ENCODE data around the gene BCL6. TPM values are rescaled to one million over a fixed set of nuclear protein-coding genes. Genes with fewer than 3 reads are reported as not detected.

BCL6 gene
- total RNA-seq, 1 experiment from 2014 or later, result 569 TPM

DNA sequence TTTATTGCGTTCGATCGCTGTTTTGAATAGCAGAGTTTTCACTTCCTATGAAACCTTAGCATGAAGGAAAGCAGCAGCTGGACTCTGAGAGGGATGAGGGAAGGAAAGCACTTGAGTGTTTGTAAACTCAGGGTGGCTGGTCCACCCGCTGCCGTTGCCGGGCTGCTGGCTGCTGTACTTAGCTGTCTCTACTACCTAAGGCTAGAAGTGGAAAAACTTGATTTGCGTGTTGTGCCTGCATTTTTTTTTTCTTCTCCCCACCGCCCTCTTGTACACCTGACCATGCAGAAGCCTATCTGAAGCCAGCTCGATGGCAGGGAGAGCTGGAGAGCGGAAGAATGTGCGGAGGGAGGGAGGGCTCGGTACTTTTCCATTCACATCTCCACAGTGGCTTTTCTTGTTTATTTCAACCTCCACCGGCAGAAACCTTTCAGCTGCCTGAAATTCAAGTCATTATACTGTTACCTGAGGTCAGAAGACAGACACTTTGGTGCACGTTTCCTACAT lies 4.8 kb upstream of the BCL6 start:
- Histone ChIP-seq H3K9me2 (replicated peaks; ENCODE audit: insufficient read depth, low read length) (no peaks in the 10 kb centered on the region), H3K27ac (ENCODE audit: low read length) (peak overlapping the region; percentile 98), H3K9ac (ENCODE audit: low read length) (peak overlapping the region; percentile 97), H2AFZ (ENCODE audit: low read length) (peak overlapping the region; percentile 11; the same call in 1 of the 2 replicates), H3K79me2 (ENCODE audit: low read length) (peaks cover 9% of the 10 kb centered on the region), H3K4me3 (ENCODE audit: low read length) (peak overlapping the region; percentile 54), H3K4me1 (ENCODE audit: low read length) (peaks cover 60% of the 10 kb centered on the region), H3K36me3 (ENCODE audit: insufficient read depth, low read length) (no peaks in the 10 kb centered on the region), H3K4me2 (ENCODE audit: low read depth, low read length, poor library complexity, severe bottlenecking) (peak overlapping the region; percentile 93), H4K20me1 (ENCODE audit: insufficient read depth, low read depth, low read length) (no peaks in the 10 kb centered on the region), H3K27me3 (ENCODE audit: low read length) (no peaks in the 10 kb centered on the region), H3K9me3 (ENCODE audit: low read length) (no peaks in the 10 kb centered on the region)
- DNase-seq, result peak; percentile 89

DNA sequence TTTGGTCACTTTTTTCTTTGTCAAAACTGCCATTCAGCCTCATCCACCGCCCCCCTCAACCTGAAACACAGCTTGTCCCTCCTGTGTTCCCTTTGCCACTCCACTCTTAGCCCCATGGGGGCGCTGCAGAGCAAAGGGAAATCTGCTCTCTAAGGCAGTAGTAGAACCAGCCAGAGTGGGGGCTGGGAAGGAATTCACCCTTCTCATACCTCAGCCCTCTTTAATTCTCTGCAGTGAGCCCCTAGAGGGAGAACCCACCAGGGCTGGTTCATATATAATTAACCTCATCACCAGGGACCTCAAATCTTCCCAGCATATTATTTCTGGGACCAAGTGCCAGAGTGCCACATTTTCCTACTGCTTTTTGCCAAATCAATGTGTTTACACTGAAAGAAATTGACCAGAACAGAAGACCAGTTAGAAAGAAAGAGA lies 2.8 kb upstream of the BCL6 start:
- peaks cover 29% of the 10 kb centered on the region for H3K79me2 ChIP-seq (ENCODE audit: low read length)
- no peak overlapping the region for H2AFZ ChIP-seq (ENCODE audit: low read length)
- DNase-seq, result peak; percentile 100
- no peaks in the 10 kb centered on the region for H3K9me3 ChIP-seq (ENCODE audit: low read length)
- H3K4me3 ChIP-seq (ENCODE audit: low read length), result peak overlapping the region; percentile 2; the same call in 1 of the 2 replicates
- H3K9me2 ChIP-seq (replicated peaks; ENCODE audit: insufficient read depth, low read length), result no peaks in the 10 kb centered on the region
- peaks cover 18% of the 10 kb centered on the region for H3K36me3 ChIP-seq (ENCODE audit: insufficient read depth, low read length)
- H3K27me3 ChIP-seq (ENCODE audit: low read length), result no peaks in the 10 kb centered on the region
- H3K27ac ChIP-seq (ENCODE audit: low read length), result peak overlapping the region; percentile 98
- peak overlapping the region; percentile 93 for H3K4me2 ChIP-seq (ENCODE audit: low read depth, low read length, poor library complexity, severe bottlenecking)
- no peaks in the 10 kb centered on the region for H4K20me1 ChIP-seq (ENCODE audit: insufficient read depth, low read depth, low read length)
- peak overlapping the region; percentile 97 for H3K9ac ChIP-seq (ENCODE audit: low read length)
- H3K4me1 ChIP-seq (ENCODE audit: low read length), result peaks cover 60% of the 10 kb centered on the region

DNA sequence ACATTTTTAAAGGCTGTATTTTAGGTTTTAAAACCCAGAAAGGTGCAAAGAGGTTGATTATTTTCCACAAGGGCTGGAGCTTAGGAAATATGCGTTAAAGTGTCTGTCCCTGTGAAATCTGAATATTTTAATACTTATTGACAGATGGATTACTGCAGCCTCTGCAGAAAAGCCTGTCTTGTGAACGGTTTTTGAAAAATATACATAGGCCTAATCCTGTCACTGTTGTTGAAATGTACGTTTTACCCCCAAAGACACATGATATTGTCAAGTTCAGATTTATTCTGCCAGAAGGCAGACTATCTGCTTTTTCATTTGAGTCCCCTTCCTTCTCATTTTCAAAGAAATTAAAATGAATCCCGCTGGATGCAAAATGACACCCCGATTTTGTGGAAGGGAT lies 2.2 kb upstream of the BCL6 start:
- Histone ChIP-seq H3K4me2 (ENCODE audit: low read depth, low read length, poor library complexity, severe bottlenecking) (peak overlapping the region; percentile 93), H3K36me3 (ENCODE audit: insufficient read depth, low read length) (peaks cover 24% of the 10 kb centered on the region), H3K9me2 (replicated peaks; ENCODE audit: insufficient read depth, low read length) (no peaks in the 10 kb centered on the region), H3K9ac (ENCODE audit: low read length) (peak overlapping the region; percentile 97), H2AFZ (ENCODE audit: low read length) (no peak overlapping the region), H3K27ac (ENCODE audit: low read length) (peak overlapping the region; percentile 98), H3K27me3 (ENCODE audit: low read length) (no peaks in the 10 kb centered on the region), H3K4me3 (ENCODE audit: low read length) (peak overlapping the region; percentile 49), H3K4me1 (ENCODE audit: low read length) (peaks cover 66% of the 10 kb centered on the region), H4K20me1 (ENCODE audit: insufficient read depth, low read depth, low read length) (no peaks in the 10 kb centered on the region), H3K9me3 (ENCODE audit: low read length) (no peaks in the 10 kb centered on the region), H3K79me2 (ENCODE audit: low read length) (peaks cover 34% of the 10 kb centered on the region)
- DNase-seq, result peak; percentile 73

DNA sequence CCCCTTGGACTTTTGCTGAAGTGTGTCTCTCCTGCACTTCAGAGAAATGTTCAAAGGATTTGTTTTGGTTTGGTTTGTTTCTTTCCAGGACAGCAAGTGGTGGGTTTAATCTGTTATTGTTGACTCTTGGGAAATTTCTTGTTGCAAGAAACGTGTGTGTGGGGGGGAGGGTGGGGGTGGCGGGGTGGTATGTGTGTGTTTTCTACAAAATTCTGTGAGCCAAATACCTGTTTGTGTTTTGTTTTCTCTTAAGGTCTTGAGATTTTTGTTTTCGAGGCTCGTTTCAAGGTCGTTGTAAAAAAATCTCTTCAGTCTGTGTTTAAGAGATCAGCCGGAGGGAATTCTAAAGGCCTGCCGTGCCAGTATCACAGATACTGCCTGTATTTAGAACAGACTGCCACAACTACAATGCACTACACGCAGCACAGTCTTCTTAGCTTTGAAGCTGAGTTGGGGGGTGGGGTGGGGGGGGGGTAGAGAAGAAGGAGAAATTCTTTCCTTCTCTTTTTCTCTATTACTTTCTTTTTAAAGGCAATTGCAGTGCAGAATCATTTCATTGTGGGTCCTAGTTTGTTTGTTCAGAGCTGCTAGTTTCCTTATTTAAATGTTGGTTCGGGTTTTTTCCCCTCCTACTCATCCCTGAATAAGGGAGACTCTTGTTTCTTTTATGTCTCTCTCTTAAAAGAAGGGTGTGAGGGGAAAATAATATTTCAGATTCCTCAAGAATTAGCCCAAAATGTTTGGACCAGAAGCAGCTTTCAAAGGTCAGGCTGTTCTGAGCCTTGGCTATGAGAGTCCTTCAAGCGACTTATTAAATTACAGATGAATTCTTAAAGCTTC lies 1.4 kb upstream of the BCL6 start:
- no peaks in the 10 kb centered on the region for H3K9me3 ChIP-seq (ENCODE audit: low read length)
- peak overlapping the region; percentile 97 for H3K9ac ChIP-seq (ENCODE audit: low read length)
- peak; percentile 81 for DNase-seq
- H3K9me2 ChIP-seq (replicated peaks; ENCODE audit: insufficient read depth, low read length), result no peaks in the 10 kb centered on the region
- no peak overlapping the region for H2AFZ ChIP-seq (ENCODE audit: low read length)
- H4K20me1 ChIP-seq (ENCODE audit: insufficient read depth, low read depth, low read length), result peaks cover 3% of the 10 kb centered on the region; the same call in 1 of the 2 replicates
- H3K36me3 ChIP-seq (ENCODE audit: insufficient read depth, low read length), result peaks cover 32% of the 10 kb centered on the region
- H3K4me2 ChIP-seq (ENCODE audit: low read depth, low read length, poor library complexity, severe bottlenecking), result peak overlapping the region; percentile 93
- peaks cover 43% of the 10 kb centered on the region for H3K79me2 ChIP-seq (ENCODE audit: low read length)
- H3K27me3 ChIP-seq (ENCODE audit: low read length), result no peaks in the 10 kb centered on the region
- H3K4me3 ChIP-seq (ENCODE audit: low read length), result peak overlapping the region; percentile 85
- peaks cover 73% of the 10 kb centered on the region for H3K4me1 ChIP-seq (ENCODE audit: low read length)
- H3K27ac ChIP-seq (ENCODE audit: low read length), result peak overlapping the region; percentile 98

DNA sequence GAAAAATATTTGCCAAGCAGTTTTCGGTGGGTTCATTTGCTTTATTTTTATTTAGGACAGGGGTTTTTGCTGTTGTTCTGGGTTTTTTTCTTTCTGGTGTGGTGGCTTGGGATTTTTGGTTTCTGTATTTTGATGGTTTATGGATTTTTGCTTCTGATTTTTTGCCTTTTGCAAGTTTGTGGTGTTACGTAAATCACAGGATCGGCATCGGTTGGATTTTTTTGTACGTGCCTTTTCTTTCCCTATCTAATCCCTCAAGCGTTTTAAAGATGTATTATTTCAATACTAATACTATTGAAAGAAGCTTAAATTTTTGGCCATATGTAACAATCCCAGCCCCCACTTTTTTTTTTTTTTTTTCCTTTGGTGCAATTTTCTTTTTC lies 782 bp upstream of the BCL6 start:
- peak overlapping the region; percentile 85 for H3K4me3 ChIP-seq (ENCODE audit: low read length)
- H3K4me2 ChIP-seq (ENCODE audit: low read depth, low read length, poor library complexity, severe bottlenecking), result peak overlapping the region; percentile 93
- H2AFZ ChIP-seq (ENCODE audit: low read length), result no peak overlapping the region
- H3K27me3 ChIP-seq (ENCODE audit: low read length), result no peaks in the 10 kb centered on the region
- peaks cover 7% of the 10 kb centered on the region; the same call in 1 of the 2 replicates for H4K20me1 ChIP-seq (ENCODE audit: insufficient read depth, low read depth, low read length)
- H3K79me2 ChIP-seq (ENCODE audit: low read length), result peaks cover 49% of the 10 kb centered on the region
- peak; percentile 76 for DNase-seq
- H3K27ac ChIP-seq (ENCODE audit: low read length), result peak overlapping the region; percentile 98
- H3K9ac ChIP-seq (ENCODE audit: low read length), result peak overlapping the region; percentile 97
- H3K4me1 ChIP-seq (ENCODE audit: low read length), result peaks cover 73% of the 10 kb centered on the region
- no peaks in the 10 kb centered on the region for H3K9me2 ChIP-seq (replicated peaks; ENCODE audit: insufficient read depth, low read length)
- H3K36me3 ChIP-seq (ENCODE audit: insufficient read depth, low read length), result peaks cover 38% of the 10 kb centered on the region
- H3K9me3 ChIP-seq (ENCODE audit: low read length), result no peaks in the 10 kb centered on the region

DNA sequence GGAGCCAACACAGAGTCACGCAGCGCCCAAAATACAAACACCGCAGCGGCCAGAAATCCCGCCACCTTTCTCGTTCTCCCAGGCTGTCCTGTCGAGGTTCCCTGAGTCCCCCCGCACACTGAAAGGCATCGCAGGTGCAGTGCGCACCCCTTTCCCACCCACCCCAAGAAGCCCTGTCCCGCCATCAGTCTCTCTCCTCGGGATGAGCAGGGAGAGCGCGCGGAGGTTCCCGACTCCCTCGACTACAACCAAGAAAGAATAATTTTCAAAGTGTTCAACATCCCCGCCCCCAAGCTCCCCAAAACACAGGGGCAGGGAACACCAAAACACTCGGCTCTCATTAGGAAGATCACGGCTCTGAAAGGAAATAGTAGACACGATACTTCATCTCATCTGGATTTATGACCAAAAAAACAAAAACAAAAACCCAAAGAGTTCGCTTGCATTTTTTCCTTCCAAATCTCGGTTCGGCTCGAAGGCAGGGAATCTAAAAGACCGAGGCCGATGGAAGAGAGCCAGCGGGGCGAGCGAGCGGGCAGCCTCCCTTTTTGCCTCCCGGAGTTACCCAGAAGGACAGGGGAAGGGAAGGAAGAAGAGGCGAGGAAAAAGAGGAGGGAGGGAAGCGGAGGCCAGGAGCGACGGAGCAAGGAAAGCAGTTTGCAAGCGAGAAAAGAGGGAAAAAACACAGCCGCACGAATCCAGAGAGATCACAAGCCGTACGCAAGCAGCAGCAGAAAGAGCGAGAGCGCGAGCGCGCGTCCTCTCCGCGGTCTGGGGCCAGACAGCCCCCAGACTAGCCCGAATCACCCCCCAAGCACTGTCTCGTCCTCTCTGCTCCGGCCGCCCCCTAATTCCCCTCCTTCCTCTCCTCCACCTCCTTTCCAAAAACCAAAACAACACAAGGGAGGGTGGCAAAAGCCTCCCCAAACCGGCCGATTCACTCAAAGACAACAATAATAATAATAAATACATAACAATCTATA lies 808 bp downstream of the BCL6 start:
- H4K20me1 ChIP-seq (ENCODE audit: insufficient read depth, low read depth, low read length), result peaks cover 21% of the 10 kb centered on the region
- H3K27ac ChIP-seq (ENCODE audit: low read length), result peak overlapping the region; percentile 98
- H3K36me3 ChIP-seq (ENCODE audit: insufficient read depth, low read length), result peaks cover 47% of the 10 kb centered on the region
- H3K9me3 ChIP-seq (ENCODE audit: low read length), result no peaks in the 10 kb centered on the region
- no peaks in the 10 kb centered on the region for H3K9me2 ChIP-seq (replicated peaks; ENCODE audit: insufficient read depth, low read length)
- peak overlapping the region; percentile 97 for H3K9ac ChIP-seq (ENCODE audit: low read length)
- no peak overlapping the region for H2AFZ ChIP-seq (ENCODE audit: low read length)
- peaks cover 65% of the 10 kb centered on the region for H3K79me2 ChIP-seq (ENCODE audit: low read length)
- H3K4me3 ChIP-seq (ENCODE audit: low read length), result peak overlapping the region; percentile 85
- no peaks in the 10 kb centered on the region for H3K27me3 ChIP-seq (ENCODE audit: low read length)
- H3K4me1 ChIP-seq (ENCODE audit: low read length), result peaks cover 73% of the 10 kb centered on the region
- H3K4me2 ChIP-seq (ENCODE audit: low read depth, low read length, poor library complexity, severe bottlenecking), result peak overlapping the region; percentile 93
- peak; percentile 80 for DNase-seq

DNA sequence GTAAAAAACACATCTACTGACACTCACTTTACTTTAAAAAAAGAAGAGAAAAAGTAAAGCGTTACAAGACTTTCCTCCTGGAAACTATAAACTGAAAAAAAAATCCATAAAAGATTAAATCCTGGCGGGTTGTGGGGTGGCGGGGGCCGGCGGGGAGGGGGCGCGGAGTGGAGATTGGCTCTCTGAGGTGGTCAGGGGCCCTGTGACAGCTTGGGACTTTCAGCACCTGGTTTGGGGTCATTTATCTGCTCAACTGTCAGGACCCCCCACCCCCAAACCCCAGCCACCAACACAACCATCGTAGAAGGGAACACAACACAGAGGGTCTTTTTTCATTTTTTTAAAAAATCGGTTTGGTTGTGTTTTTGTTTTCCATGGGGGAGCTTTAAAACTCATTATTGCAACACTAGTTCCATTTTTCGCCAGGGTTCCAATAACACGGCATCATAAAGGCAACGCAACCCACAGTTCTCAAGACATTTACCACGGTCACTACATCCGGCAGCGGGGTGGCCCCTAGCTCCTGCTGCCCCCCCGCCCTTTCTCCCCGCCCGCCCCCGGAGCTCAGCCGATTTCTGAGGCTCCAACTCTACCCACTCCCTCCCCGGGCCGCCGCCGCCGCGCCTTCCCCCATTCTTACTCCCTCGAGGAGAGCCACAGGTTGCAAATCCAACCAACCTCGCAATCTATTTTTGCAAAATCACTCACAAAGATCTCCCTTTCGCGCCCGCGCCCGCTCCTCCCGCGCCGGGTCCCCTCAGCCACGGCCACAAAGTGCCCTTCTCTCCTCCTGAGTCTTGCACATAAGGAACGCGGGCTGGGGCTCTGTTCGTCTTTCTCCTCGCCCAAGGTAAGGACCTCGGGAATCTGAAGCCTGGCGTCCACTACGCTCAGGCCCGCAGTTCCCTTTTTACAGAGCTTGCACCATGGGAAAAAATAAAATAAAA lies 1.8 kb downstream of the BCL6 start:
- peaks cover 53% of the 10 kb centered on the region for H3K36me3 ChIP-seq (ENCODE audit: insufficient read depth, low read length)
- peaks cover 73% of the 10 kb centered on the region for H3K4me1 ChIP-seq (ENCODE audit: low read length)
- H3K79me2 ChIP-seq (ENCODE audit: low read length), result peaks cover 75% of the 10 kb centered on the region
- peak overlapping the region; percentile 97 for H3K9ac ChIP-seq (ENCODE audit: low read length)
- H3K27me3 ChIP-seq (ENCODE audit: low read length), result no peaks in the 10 kb centered on the region
- no peaks in the 10 kb centered on the region for H3K9me3 ChIP-seq (ENCODE audit: low read length)
- H3K9me2 ChIP-seq (replicated peaks; ENCODE audit: insufficient read depth, low read length), result no peaks in the 10 kb centered on the region
- peak overlapping the region; percentile 85 for H3K4me3 ChIP-seq (ENCODE audit: low read length)
- peak overlapping the region; percentile 98 for H3K27ac ChIP-seq (ENCODE audit: low read length)
- peak overlapping the region; percentile 93 for H3K4me2 ChIP-seq (ENCODE audit: low read depth, low read length, poor library complexity, severe bottlenecking)
- H2AFZ ChIP-seq (ENCODE audit: low read length), result no peak overlapping the region
- H4K20me1 ChIP-seq (ENCODE audit: insufficient read depth, low read depth, low read length), result peaks cover 31% of the 10 kb centered on the region
- peak; percentile 93 for DNase-seq

All from Karpas-422 (cell line).